Left forelimb (tissue), 1 donor: ENCODE results near the gene MKLN1.
"Not testable (repeated sequence)": the region's sequence is repeated elsewhere in the genome, so short reads cannot be mapped to it uniquely, and the experiment has no call there.

Experiments used
- DNase-seq: peaks from one replicate; pipeline ENCODE4 v3.0.0-alpha.2; 2018; ENCODE audit warnings: low spot score

Gene MKLN1

GRCh38 chr7:131501930-131502685 lies 174.4 kb downstream of the MKLN1 start:
- DNase-seq: no peak

- DNase-seq: no peak
These were observed 175.3 kb downstream of the MKLN1 start for GRCh38 chr7:131502810-131503508.

- no peak for DNase-seq
These were observed 176.0 kb downstream of the MKLN1 start for GRCh38 chr7:131503639-131504038.

GRCh38 chr7:131504157-131504899 lies 176.7 kb downstream of the MKLN1 start:
- DNase-seq: no peak

- not testable (repeated sequence) for DNase-seq
These were observed 177.5 kb downstream of the MKLN1 start for GRCh38 chr7:131505037-131505620.

GRCh38 chr7:131505636-131506557 lies 178.2 kb downstream of the MKLN1 start:
- no peak for DNase-seq

GRCh38 chr7:131506597-131506996 lies 178.9 kb downstream of the MKLN1 start:
- DNase-seq: no peak

GRCh38 chr7:131507592-131508331 lies 180.1 kb downstream of the MKLN1 start:
- DNase-seq: peak; percentile 82

- no peak for DNase-seq
These were observed 181.2 kb downstream of the MKLN1 start for GRCh38 chr7:131508754-131509486.

- DNase-seq: no peak
These were observed 182.1 kb downstream of the MKLN1 start for GRCh38 chr7:131509781-131510180.

- DNase-seq: no peak
These were observed 183.4 kb downstream of the MKLN1 start for GRCh38 chr7:131511071-131511470.

- no peak for DNase-seq
These were observed 184.3 kb downstream of the MKLN1 start for GRCh38 chr7:131511774-131512535.

GRCh38 chr7:131513245-131514061 lies 185.8 kb downstream of the MKLN1 start:
- peak; percentile 81 for DNase-seq

- DNase-seq: not testable (repeated sequence)
These were observed 187.8 kb downstream of the MKLN1 start for GRCh38 chr7:131515471-131515870.

GRCh38 chr7:131517218-131517923 lies 189.7 kb downstream of the MKLN1 start:
- DNase-seq: no peak

GRCh38 chr7:131518626-131519025 lies 190.9 kb downstream of the MKLN1 start:
- DNase-seq: no peak

GRCh38 chr7:131521651-131522163 lies 194.0 kb downstream of the MKLN1 start:
- no peak for DNase-seq
